GM20000 (cell line): ENCODE results near the gene ZNF772.
"Not testable (repeated sequence)": the region's sequence is repeated elsewhere in the genome, so short reads cannot be mapped to it uniquely, and the experiment has no call there.

ENCODE experiments used
- DNase-seq: peaks from one replicate; pipeline ENCODE4 v3.0.0; 2012; ENCODE audit warnings: low spot score
- CTCF ChIP-seq: IDR thresholded peaks from 2 replicates; pipeline ENCODE4 v1.5.1; 2012; ENCODE audit warnings: mild to moderate bottlenecking, control low read depth; ENCODE audit errors: extremely low read depth, missing control alignments

Gene ZNF772

GRCh38 chr19:57477191-57478008, at the start of gene ZNF772:
TSS of gene ZNF772 (minus strand) at chr19:57477566. CDS start at chr19:57477309, 257 bp downstream.
- peak; percentile 29 for TF ChIP-seq CTCF
- peak; percentile 92 for DNase-seq

- DNase-seq = not testable (repeated sequence)
Measured at GRCh38 chr19:57518021-57518420, 40.7 kb upstream of the ZNF772 start.

GRCh38 chr19:57515255-57515654, 37.9 kb upstream of the ZNF772 start:
- TF ChIP-seq CTCF = no peak
- no peak for DNase-seq

- TF ChIP-seq CTCF = no peak
- DNase-seq = no peak
Measured at GRCh38 chr19:57512845-57513244, 35.5 kb upstream of the ZNF772 start.

- no peak for DNase-seq
Measured at GRCh38 chr19:57511484-57511883, 34.1 kb upstream of the ZNF772 start.

GRCh38 chr19:57506163-57506562, 28.8 kb upstream of the ZNF772 start:
- no peak for DNase-seq
- no peak for TF ChIP-seq CTCF

More at GRCh38 chr19:57511484-57511883, 34.1 kb upstream of the ZNF772 start:
- no peak for TF ChIP-seq CTCF

GRCh38 chr19:57500400-57500799, 23.0 kb upstream of the ZNF772 start:
- not testable (repeated sequence) for DNase-seq

- peak; percentile 94 for DNase-seq
Measured at GRCh38 chr19:57499680-57500395, 22.5 kb upstream of the ZNF772 start, which contains the start of gene ZNF773. TSS of gene ZNF773 (plus strand) at chr19:57499938. CDS start at chr19:57500081, 143 bp downstream.

GRCh38 chr19:57499332-57499679, 21.9 kb upstream of the ZNF772 start:
- not testable (repeated sequence) for DNase-seq

GRCh38 chr19:57488299-57488644, 10.9 kb upstream of the ZNF772 start:
- DNase-seq = not testable (repeated sequence)

GRCh38 chr19:57487477-57488298, 10.3 kb upstream of the ZNF772 start, which contains the start of gene ZNF419:
TSS of gene ZNF419 (plus strand) at chr19:57487750. CDS start at chr19:57487951, 201 bp downstream.
- DNase-seq = peak; percentile 95
